Activated CD4-positive, alpha-beta T cell treated with anti-CD3 and anti-CD28 coated beads, Interleukin-2, amount 10 ng/mL, durations not matched to agents 7 days and 5 days (primary cell): ENCODE results near the gene RFNG. TPM values are rescaled to one million over a fixed set of nuclear protein-coding genes. Genes with fewer than 3 reads are reported as not detected.

Experiments
- CTCF ChIA-PET: fragments of 350-600 bp; sonication (Branson Sonifier 250); formaldehyde crosslinking; loops from one replicate; lab custom pipeline; 2021; ENCODE audit warnings: antibody characterized with exemption; lab: Charles Lee
- POLR2A ChIA-PET: fragments of 350-600 bp; sonication (Branson Sonifier 250); formaldehyde crosslinking; loops from one replicate; lab custom pipeline; 2021; ENCODE audit warnings: antibody characterized with exemption; lab: Charles Lee
- DNase-seq: peaks from one replicate; pipeline ENCODE4 v3.0.0-alpha.2; 2020
- H3K27ac Mint-ChIP-seq: one replicate; pipeline ENCODE4 v1.8.0; 2021; ENCODE audit warnings: mild to moderate bottlenecking, moderate library complexity, mixed read lengths
- H3K27me3 Mint-ChIP-seq: one replicate; pipeline ENCODE4 v1.8.0; 2021; ENCODE audit warnings: mixed read lengths
- H3K36me3 Mint-ChIP-seq: one replicate; pipeline ENCODE4 v1.8.0; 2021; ENCODE audit warnings: low read depth, mixed read lengths
- H3K4me1 Mint-ChIP-seq: one replicate; pipeline ENCODE4 v1.8.0; 2021; ENCODE audit warnings: mixed read lengths
- H3K4me3 Mint-ChIP-seq: one replicate; pipeline ENCODE4 v1.8.0; 2021; ENCODE audit warnings: mild to moderate bottlenecking, moderate library complexity, mixed read lengths
- H3K9me3 Mint-ChIP-seq: one replicate; pipeline ENCODE4 v1.8.0; 2021; ENCODE audit warnings: mixed read lengths
- total RNA-seq, 2 experiments: library from RNA; stranded (reverse); gene quantifications; one replicate each; pipeline ENCODE4 v1.2.3, GENCODE V29; 2021

The RFNG gene
- total RNA-seq, 2 experiments from 2014 or later, result 29.0 to 29.8 TPM

DNA sequence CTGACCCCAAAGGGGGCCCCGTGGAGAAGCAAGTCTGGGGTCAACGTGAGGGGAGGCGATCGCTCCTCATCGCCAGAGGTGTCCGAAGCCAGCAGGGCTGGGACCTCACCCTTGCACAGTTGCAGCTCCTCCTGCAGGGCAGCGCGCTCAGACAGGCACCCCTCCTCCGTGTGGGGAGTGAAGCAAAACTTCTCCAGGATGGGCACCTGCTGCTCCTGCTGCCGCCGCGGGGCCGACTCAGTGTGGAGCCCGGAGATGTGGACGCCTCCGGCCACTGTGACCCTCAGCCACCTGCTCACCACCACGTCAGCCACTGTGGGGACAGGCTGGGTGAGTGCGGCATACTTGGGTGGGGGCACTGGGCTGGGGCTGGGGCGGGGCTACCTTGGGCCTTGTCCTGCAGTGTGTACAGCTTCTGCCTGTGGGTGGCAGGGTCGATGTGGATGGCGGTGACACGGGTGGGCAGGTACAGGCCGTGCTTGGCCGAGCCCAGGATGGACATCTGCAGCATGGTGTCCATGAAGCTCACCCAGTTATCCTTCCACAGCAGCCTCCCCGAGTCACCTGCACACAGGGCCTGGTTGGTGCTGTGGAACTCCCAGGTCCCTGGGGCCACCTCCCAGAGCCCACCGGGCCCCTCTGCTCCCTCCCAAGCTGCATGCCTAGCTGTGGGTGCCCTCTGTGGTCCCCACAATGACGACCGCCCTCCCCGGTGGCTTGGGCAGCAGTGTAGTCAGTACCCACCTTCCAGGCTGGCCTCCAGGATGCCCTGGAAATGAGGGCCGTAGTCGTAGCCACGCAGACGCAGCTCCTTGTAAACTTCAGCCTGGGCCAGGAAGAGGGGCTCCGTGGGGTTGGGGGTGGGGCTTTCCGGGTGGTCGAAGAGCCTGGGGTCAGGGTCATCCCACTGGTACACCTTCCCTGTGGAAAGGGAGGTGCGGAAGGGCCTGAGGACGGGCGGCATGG, 35.6 kb upstream of the RFNG start:
- Mint-ChIP-seq H3K36me3 (peaks cover 12% of the 10 kb centered on the region), H3K27ac (no peak overlapping the region), H3K9me3 (no peaks in the 10 kb centered on the region), H3K4me1 (no peaks in the 10 kb centered on the region), H3K27me3 (no peaks in the 10 kb centered on the region), H3K4me3 (no peak overlapping the region)
- POLR2A ChIA-PET, result no interaction called here
- CTCF ChIA-PET, result interaction anchor here (1.5 kb wide), 1 partner anchor 10 kb away, joined by 4 read pairs; the partner anchor contains the start of gene FASN
- no peak for DNase-seq

DNA sequence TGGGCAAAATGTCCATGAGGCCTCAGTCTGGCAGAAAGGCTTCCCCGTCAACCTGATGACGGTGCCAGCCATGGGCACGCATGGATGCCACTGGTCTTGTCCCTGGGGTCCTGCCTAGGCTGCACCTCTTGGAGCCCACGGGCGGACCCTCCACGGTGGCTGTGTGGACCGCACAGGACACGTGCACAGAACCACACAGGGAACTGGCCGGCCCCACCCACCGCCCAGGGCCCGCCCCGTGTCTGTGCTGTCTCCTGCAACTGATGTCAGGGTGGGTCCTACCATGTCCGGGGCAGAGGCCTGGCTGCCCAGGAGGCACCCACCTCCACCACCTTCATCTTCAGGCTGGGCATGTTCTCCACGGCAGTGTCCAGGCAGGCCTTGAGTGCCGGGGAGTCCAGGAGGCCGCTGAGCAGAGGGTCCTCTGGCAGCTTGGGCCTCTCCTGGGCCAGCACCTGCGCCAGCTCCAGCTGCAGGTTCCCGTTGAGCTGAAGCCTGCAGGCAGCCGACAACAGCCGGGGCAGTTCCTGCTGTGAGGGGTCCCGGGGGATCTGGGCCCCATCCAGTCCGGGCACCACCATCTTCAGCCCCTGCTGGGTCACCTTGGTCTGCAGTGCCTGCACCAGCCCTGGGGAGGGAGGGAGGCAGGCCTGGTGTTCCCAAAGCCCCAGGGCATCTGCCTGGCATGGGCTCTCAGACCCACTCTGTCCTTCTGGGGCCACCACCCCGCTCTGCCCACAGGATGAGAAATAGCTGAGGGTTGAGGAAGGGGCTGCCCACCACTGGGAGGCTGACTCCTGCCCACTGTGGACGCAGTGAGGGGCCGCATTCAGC, 34.5 kb upstream of the RFNG start:
- no peak overlapping the region for H3K27ac Mint-ChIP-seq
- H3K27me3 Mint-ChIP-seq, result no peaks in the 10 kb centered on the region
- ChIA-PET POLR2A (no interaction called here), CTCF (no interaction called here)
- DNase-seq, result no peak
- H3K4me1 Mint-ChIP-seq, result no peaks in the 10 kb centered on the region
- no peaks in the 10 kb centered on the region for H3K9me3 Mint-ChIP-seq
- H3K4me3 Mint-ChIP-seq, result no peak overlapping the region
- H3K36me3 Mint-ChIP-seq, result peaks cover 12% of the 10 kb centered on the region

- Mint-ChIP-seq H3K36me3 (peaks cover 7% of the 10 kb centered on the region), H3K9me3 (no peaks in the 10 kb centered on the region), H3K4me1 (no peaks in the 10 kb centered on the region), H3K4me3 (no peak overlapping the region), H3K27ac (no peak overlapping the region), H3K27me3 (no peaks in the 10 kb centered on the region)
- POLR2A ChIA-PET, result no interaction called here
- CTCF ChIA-PET, result no interaction called here
- DNase-seq, result no peak
Measured at GRCh38 chr17:82085031-82085861, 33.6 kb upstream of the RFNG start.

- Mint-ChIP-seq H3K4me1 (no peaks in the 10 kb centered on the region), H3K27ac (no peak overlapping the region), H3K4me3 (no peak overlapping the region), H3K36me3 (peaks cover 10% of the 10 kb centered on the region), H3K9me3 (no peaks in the 10 kb centered on the region), H3K27me3 (no peaks in the 10 kb centered on the region)
- CTCF ChIA-PET, result no interaction called here
- POLR2A ChIA-PET, result no interaction called here
- DNase-seq, result no peak
Measured at GRCh38 chr17:82084373-82085030, 32.9 kb upstream of the RFNG start.

DNA sequence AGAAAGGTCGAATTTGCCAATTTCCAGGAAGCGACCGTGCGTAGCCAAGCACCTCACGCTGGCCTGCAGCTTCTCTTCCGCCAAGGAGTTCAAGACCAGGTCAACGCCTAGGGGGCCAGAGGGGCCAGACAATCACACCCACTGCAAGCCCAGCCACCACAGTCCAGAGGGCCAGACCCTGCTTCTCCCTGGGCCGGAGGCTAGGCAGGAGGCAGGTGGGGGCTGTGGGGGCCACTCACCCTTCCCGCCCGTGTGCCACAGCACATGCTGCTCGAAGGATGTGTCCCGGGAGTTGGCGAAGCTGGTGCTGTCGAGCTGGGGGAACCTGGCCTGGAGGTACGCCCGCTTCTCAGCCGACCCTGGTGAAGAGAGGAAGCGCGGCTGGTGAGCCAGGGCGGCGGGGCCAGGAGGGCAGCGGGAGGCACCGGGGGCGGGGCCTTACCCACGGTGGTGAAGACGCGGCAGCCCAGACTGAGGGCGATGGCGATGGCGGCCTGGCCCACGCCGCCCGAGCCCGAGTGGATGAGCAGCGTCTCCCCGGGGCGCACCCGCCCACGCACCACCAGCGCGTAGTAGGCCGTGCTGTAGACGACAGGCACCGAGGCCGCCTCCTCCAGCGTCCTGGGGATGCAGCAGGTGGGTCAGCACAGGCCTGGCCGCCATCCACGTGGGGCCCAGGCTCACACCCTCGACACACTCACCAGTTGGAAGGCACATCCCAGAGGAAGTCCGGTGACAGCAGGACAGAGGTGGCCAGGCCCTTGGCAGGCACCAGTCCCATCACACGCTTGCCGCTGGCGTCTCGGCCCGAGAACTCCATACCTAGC, 32.1 kb upstream of the RFNG start:
- Mint-ChIP-seq H3K27ac (no peak overlapping the region), H3K27me3 (no peaks in the 10 kb centered on the region), H3K36me3 (peaks cover 10% of the 10 kb centered on the region), H3K9me3 (no peaks in the 10 kb centered on the region), H3K4me1 (no peaks in the 10 kb centered on the region), H3K4me3 (no peak overlapping the region)
- ChIA-PET CTCF (no interaction called here), POLR2A (no interaction called here)
- DNase-seq, result no peak

GRCh38 chr17:82083009-82083408, 31.4 kb upstream of the RFNG start:
- Mint-ChIP-seq H3K27ac (no peak overlapping the region), H3K4me1 (no peaks in the 10 kb centered on the region), H3K27me3 (no peaks in the 10 kb centered on the region), H3K9me3 (no peaks in the 10 kb centered on the region), H3K4me3 (no peak overlapping the region), H3K36me3 (peaks cover 13% of the 10 kb centered on the region)
- ChIA-PET CTCF (no interaction called here), POLR2A (no interaction called here)
- no peak for DNase-seq

DNA sequence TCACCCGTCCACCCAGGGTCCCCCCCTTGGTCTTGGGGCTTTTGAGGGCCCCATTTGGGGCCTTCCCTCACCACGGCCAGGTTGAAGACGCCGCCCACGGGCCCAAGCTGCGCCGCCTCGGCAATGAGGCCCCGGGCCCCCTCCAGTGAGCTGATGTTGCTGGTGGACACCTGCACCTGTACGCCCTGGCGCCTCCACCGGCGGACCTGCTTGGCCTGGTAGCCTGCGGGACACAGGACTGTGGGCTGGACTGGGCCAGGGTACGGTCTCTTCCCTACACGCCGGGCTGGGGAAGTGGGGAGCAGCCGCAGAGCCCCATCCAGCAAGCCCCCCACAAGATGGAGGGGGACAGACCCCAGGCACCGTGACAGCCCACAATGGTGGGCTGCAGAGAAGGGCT, 30.8 kb upstream of the RFNG start:
- Mint-ChIP-seq H3K36me3 (peaks cover 14% of the 10 kb centered on the region), H3K27ac (no peak overlapping the region), H3K4me1 (no peaks in the 10 kb centered on the region), H3K9me3 (no peaks in the 10 kb centered on the region), H3K4me3 (no peak overlapping the region), H3K27me3 (no peaks in the 10 kb centered on the region)
- CTCF ChIA-PET, result no interaction called here
- POLR2A ChIA-PET, result no interaction called here
- no peak for DNase-seq

GRCh38 chr17:82081966-82082365, 30.4 kb upstream of the RFNG start:
- H3K9me3 Mint-ChIP-seq, result no peaks in the 10 kb centered on the region
- no peaks in the 10 kb centered on the region for H3K27me3 Mint-ChIP-seq
- POLR2A ChIA-PET, result no interaction called here

DNA sequence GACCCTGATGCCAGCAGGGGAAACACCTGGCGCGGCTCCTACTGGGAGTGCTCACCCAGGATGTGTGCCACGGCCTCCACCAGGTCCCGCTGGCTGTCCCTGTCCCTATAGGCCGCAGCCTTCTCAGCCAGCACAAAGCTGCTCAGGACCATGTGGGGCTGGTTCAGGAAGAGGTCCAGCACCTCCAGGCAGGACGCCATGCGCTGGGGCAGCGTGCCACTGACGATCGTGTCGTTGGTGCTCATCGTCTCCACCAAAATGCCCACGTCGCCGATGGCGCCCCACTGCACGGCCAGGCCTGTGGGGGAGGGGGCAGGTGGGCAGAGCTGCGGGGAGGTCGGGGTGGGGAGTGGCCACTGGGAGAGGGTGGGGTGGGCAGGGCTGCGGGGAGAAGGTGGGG, 29.9 kb upstream of the RFNG start:
- ChIA-PET POLR2A (no interaction called here), CTCF (interaction anchor here (1.2 kb wide), 1 partner anchor 122 kb away, joined by 3 read pairs; no protein-coding TSS in a partner anchor)
- no peaks in the 10 kb centered on the region for H3K9me3 Mint-ChIP-seq
- no peak for DNase-seq
- no peaks in the 10 kb centered on the region for H3K27me3 Mint-ChIP-seq
- peaks cover 14% of the 10 kb centered on the region for H3K36me3 Mint-ChIP-seq
- no peak overlapping the region for H3K27ac Mint-ChIP-seq
- H3K4me3 Mint-ChIP-seq, result no peak overlapping the region
- H3K4me1 Mint-ChIP-seq, result no peaks in the 10 kb centered on the region

More at GRCh38 chr17:82081966-82082365, 30.4 kb upstream of the RFNG start:
- no peak for DNase-seq
- Mint-ChIP-seq H3K36me3 (peaks cover 14% of the 10 kb centered on the region), H3K4me3 (no peak overlapping the region), H3K27ac (no peak overlapping the region), H3K4me1 (no peaks in the 10 kb centered on the region)
- CTCF ChIA-PET, result no interaction called here

- no peak for DNase-seq
- no peak overlapping the region for H3K27ac Mint-ChIP-seq
- CTCF ChIA-PET, result interaction anchor here (1.2 kb wide), 1 partner anchor 121 kb away, joined by 3 read pairs; no protein-coding TSS in a partner anchor
- H3K27me3 Mint-ChIP-seq, result no peaks in the 10 kb centered on the region
- no peaks in the 10 kb centered on the region for H3K4me1 Mint-ChIP-seq
- H3K36me3 Mint-ChIP-seq, result peaks cover 14% of the 10 kb centered on the region
- no peaks in the 10 kb centered on the region for H3K9me3 Mint-ChIP-seq
- H3K4me3 Mint-ChIP-seq, result no peak overlapping the region
- POLR2A ChIA-PET, result no interaction called here
Measured at GRCh38 chr17:82080789-82081464, 29.3 kb upstream of the RFNG start.
